Measurements from ENCODE around the gene ADAM15. TPM values are rescaled to one million over a fixed set of nuclear protein-coding genes. Genes with fewer than 3 reads are reported as not detected.

ADAM15 gene
- total and polyA plus RNA-seq, 9 donors, result 17.0 to 149 (median 61.7) TPM

DNA sequence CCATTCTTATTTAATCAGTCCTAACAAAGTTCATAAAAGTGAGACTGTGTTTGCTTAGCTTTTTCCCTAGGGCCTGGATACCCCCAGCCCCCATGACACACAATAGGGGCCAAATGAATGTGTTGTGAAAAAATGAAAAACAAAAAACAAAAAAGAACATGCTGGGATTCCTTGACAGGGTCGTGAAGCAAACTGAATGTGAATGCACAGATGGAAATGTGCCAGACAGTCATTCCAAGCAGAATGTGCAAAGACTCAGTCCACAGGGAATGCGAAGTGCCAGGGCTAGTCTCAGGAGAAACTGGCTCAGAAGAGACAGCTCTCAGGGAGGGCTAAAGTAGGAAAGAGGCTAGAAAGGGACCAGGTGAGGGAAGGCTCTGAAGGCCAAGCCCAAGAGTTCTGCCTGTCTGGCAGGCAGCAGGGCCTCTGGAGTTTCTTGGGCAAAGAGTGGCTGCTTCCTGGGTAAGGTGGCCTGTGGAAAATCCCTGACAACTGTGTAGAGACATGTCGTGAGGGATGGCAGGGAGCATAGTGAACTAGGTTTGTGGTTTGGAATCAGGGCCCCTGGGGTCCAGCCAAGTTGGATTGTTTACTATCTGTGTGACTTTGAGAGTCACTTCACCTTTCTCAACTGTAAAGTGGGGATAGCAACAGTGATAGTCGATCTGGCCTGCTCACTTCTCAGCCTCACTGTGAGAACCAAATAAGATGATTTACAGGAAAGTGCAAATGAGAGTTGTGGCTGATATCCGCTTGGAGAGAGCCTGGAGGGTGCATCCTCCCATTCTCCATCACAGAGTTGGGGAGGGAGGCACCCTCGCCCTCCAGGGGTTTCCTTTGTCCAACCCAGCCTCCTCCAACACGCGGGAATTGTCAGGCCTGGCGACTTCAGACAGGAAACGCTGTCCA, 1.2 kb upstream of the ADAM15 start:
- Histone ChIP-seq H3K4me1 (ENCODE audit: insufficient read depth) (peaks cover 6% of the 10 kb centered on the region), H3K27ac (peak overlapping the region in 1 of 2 donors; percentile 81), H3K27me3 (no peaks in the 10 kb centered on the region), H3K9me3 (no peaks in the 10 kb centered on the region), H3K4me3 (peak overlapping the region; percentile 82), H3K36me3 (no peaks in the 10 kb centered on the region)
- intact Hi-C loops (cut with DNase I), result loop anchor here in 3 of 4 donors (5.0 to 10.0 kb wide), 5 partner anchors 32 to 485 kb away; partner anchors contain the start of genes CHRNB2 (in 1 of the 3), CKS1B (in 1 of the 3) and SHC1 (in 1 of the 3)
- DNase-seq, result no peak
- 21 to 25% (median 21%) methylated on average over 10 of the region's 10 CpGs for WGBS, 3 donors
- no peak for TF ChIP-seq EP300 (IDR thresholded peaks at IDR 0.05)
- TF ChIP-seq POLR2A (IDR thresholded peaks at IDR 0.05), result peak; percentile 9

DNA sequence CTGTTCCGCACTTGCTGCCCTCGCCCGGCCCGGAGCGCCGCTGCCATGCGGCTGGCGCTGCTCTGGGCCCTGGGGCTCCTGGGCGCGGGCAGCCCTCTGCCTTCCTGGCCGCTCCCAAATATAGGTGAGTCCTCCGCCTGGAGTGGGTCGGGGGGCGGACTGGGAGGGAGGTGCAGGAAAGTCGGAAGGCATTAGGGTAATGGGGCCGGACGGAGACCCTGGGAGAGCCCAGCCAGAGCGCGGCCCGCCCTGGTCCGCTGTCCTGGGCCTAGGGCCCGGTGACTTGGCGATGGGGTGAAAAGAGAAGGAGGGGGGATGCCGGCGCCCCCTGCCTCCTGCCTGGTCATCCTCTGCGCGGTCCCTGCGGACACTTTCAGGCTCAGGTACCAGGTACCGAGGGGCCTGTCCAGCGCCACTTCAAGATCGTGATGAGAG, 243 bp downstream of the ADAM15 start:
- Histone ChIP-seq H3K4me1 (ENCODE audit: insufficient read depth) (peaks cover 6% of the 10 kb centered on the region), H3K36me3 (no peaks in the 10 kb centered on the region), H3K9me3 (no peaks in the 10 kb centered on the region), H3K4me3 (peak overlapping the region; percentile 82), H3K27me3 (no peaks in the 10 kb centered on the region), H3K27ac (peak overlapping the region in 1 of 2 donors; percentile 81)
- intact Hi-C loops (cut with DNase I), result loop anchor here in 3 of 4 donors (5.0 to 10.0 kb wide), 4 partner anchors 34 to 487 kb away; partner anchors contain the start of genes CHRNB2 (in 1 of the 3), CKS1B (in 1 of the 3) and SHC1 (in 1 of the 3)
- TF ChIP-seq EP300 (IDR thresholded peaks at IDR 0.05) (no peak), POLR2A (IDR thresholded peaks at IDR 0.05) (peak; percentile 47)
- TF ChIP-seq, protein P1, sequence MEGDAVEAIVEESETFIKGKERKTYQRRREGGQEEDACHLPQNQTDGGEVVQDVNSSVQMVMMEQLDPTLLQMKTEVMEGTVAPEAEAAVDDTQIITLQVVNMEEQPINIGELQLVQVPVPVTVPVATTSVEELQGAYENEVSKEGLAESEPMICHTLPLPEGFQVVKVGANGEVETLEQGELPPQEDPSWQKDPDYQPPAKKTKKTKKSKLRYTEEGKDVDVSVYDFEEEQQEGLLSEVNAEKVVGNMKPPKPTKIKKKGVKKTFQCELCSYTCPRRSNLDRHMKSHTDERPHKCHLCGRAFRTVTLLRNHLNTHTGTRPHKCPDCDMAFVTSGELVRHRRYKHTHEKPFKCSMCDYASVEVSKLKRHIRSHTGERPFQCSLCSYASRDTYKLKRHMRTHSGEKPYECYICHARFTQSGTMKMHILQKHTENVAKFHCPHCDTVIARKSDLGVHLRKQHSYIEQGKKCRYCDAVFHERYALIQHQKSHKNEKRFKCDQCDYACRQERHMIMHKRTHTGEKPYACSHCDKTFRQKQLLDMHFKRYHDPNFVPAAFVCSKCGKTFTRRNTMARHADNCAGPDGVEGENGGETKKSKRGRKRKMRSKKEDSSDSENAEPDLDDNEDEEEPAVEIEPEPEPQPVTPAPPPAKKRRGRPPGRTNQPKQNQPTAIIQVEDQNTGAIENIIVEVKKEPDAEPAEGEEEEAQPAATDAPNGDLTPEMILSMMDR (IDR thresholded peaks at IDR 0.05), result no peak
- WGBS, 3 donors, result 1% methylated on average over 22 to 31 of the region's 31 CpGs
- peak in 1 of 5 donors; percentile 49 for DNase-seq

DNA sequence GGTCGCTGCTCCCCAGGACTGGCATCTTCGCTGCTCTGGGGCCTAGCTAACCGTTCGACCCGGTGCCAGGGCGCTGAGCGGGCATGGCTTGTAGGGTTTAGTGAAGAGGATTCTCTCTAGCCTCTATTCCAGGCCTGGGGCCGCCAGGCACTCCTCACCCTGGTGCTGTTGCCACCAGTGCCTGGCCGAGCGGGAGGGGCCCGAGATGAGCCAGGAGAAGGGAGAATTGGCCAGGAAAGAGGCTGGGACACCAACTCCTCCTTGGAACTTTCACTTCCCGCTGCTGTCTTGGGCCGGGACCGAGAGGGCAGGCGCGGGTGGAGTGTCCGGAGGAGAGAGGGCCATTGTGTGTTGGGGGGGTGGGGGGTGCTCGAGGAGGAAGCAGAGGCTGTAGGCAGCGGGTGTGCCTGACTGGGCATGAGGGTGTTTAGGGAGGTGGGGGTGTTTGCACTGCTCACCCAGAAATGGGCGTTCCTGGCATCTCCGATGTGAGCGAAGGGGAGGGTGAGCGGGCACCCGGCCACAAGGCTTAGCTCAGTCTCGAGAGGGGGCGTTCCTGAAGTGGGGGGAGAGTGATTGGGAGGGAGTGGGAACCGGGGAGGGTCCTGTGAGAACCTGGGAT, 772 bp downstream of the ADAM15 start:
- intact Hi-C loops (cut with DNase I), result loop anchor here in 3 of 4 donors (5.0 to 10.0 kb wide), 4 partner anchors 35 to 487 kb away; partner anchors contain the start of genes CHRNB2 (in 1 of the 3), CKS1B (in 1 of the 3) and SHC1 (in 1 of the 3)
- peak; percentile 51 to 68 (median 65) for DNase-seq
- TF ChIP-seq POLR2A (IDR thresholded peaks at IDR 0.05) (no peak), EP300 (IDR thresholded peaks at IDR 0.05) (no peak)
- TF ChIP-seq, protein P1 (IDR thresholded peaks at IDR 0.05), result no peak
- Histone ChIP-seq H3K4me3 (peak overlapping the region; percentile 82), H3K27ac (peak overlapping the region in 1 of 2 donors; percentile 81), H3K9me3 (no peaks in the 10 kb centered on the region), H3K36me3 (no peaks in the 10 kb centered on the region), H3K4me1 (ENCODE audit: insufficient read depth) (peaks cover 6% of the 10 kb centered on the region), H3K27me3 (no peaks in the 10 kb centered on the region)
- WGBS, 3 donors, result 1% methylated on average over 23 to 27 of the region's 27 CpGs

DNA sequence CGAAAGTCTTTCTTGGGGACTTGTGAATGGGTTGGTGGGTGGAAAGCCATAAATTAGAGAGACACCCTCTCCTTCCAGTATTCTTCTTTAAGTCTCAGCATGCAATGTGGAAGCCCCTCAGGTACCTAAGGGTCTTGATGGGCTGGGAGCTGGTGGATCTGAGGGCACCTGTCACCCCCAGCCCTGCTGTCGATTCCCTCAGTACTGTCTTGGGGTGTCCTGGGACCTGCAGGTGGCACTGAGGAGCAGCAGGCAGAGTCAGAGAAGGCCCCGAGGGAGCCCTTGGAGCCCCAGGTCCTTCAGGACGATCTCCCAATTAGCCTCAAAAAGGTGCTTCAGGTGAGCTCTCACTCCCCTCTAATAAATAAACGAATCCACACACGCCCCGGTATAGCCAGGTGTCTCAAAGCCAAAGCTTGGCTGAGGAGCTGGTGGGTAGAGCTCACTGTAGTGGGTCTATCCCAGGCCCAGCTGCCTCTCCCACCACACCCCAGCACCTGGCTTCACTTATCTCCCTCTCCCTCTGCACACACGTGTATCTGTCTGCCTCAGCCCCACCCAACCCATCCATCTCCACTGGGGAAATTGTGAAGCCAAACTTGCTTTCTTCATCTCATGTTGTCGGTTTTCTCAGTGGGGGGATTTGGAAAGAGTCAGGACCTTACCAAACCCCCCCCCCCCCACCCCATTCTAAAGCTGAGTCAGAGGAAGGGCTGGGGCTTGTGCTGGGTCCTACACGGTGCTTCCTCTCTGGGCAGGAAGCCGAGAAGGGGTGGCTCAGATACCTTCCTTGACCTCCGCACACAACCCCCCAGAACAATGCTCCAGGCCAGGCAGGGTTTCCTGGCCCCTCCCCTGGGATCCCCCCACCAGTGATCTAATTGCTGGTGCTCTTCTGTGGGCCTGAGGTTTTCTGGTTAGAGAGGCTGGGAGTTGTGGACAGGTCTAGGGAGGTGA, 1.6 kb downstream of the ADAM15 start:
- TF ChIP-seq, protein P1 (IDR thresholded peaks at IDR 0.05), result no peak
- TF ChIP-seq EP300 (IDR thresholded peaks at IDR 0.05), result no peak
- no peak for TF ChIP-seq POLR2A (IDR thresholded peaks at IDR 0.05)
- no peaks in the 10 kb centered on the region for H3K36me3 ChIP-seq
- H3K27ac ChIP-seq, result peak overlapping the region in 1 of 2 donors; percentile 81
- H3K27me3 ChIP-seq, result no peaks in the 10 kb centered on the region
- no peak for DNase-seq
- H3K9me3 ChIP-seq, result no peaks in the 10 kb centered on the region
- H3K4me3 ChIP-seq, result peak overlapping the region; percentile 82
- 58 to 66% (median 64%) methylated on average over 12 of the region's 12 CpGs for WGBS, 3 donors
- intact Hi-C loops (cut with DNase I), result loop anchor here in 3 of 4 donors (5.0 to 10.0 kb wide), 4 partner anchors 35 to 488 kb away; partner anchors contain the start of genes CHRNB2 (in 1 of the 3), CKS1B (in 1 of the 3) and SHC1 (in 1 of the 3)
- peaks cover 6% of the 10 kb centered on the region for H3K4me1 ChIP-seq (ENCODE audit: insufficient read depth)
